IPS-NIHi11 (cell line): ENCODE results near the gene FCHO2.

Source experiments
- DNase-seq: peaks from one replicate; pipeline ENCODE4 v3.0.0; 2012; ENCODE audit warnings: mixed read lengths, low spot score

The FCHO2 gene

GRCh38 chr5:73135021-73135420 lies 179.2 kb downstream of the FCHO2 start:
- DNase-seq, result no peak

DNA sequence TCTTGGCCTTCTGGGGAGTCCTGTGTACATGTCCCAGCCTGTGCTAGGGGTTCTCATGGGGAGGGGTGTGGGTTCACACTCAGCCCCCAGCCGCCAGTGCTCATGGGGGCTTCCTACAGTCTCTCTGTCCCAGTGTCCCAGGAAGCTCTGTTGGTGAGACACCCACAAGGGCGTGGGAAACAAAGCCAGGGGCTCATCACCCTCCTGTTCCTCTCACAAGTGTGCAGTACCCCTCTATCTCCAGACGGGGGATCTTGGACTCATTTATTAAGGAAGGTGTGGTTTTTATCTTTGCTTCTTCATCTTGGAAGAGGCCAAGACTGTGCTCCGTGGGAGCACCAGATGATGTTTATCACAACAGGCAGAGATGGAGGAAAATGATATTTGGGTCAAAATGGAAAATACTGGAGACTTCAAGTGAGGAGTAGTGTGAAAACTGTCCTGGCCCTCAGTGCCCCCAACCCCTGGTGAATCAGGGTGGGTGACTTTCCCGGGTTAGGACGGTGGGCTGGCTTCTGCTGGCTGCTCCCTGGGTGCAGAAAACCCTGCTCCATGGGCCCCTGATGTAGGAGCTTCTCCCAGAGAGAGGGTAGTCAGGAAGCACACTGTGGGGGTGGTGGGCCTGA lies 179.7 kb downstream of the FCHO2 start:
- peak; percentile 48 for DNase-seq

- peak; percentile 47 for DNase-seq
These were observed 180.3 kb downstream of the FCHO2 start for GRCh38 chr5:73136055-73136562.

GRCh38 chr5:73137563-73138530 lies 182.0 kb downstream of the FCHO2 start:
- DNase-seq, result no peak

- DNase-seq, result no peak
These were observed 183.6 kb downstream of the FCHO2 start for GRCh38 chr5:73139485-73139884.
